ENCODE measurements around the gene ATP4B. TPM values are rescaled to one million over a fixed set of nuclear protein-coding genes. Genes with fewer than 3 reads are reported as not detected.

ATP4B gene
- total RNA-seq, 3 donors from 2014 or later (not counting 1 experiment from before 2014, with no cell fraction given) = not detected

- H3K4me3 Mint-ChIP-seq = no peak overlapping the region
- Histone ChIP-seq H3K4me3 (ENCODE audit: low read length) (no peak overlapping the region), H3K9me3 (ENCODE audit: control insufficient read depth, insufficient read depth, low read length) (no peaks in the 10 kb centered on the region), H3K36me3 (ENCODE audit: control insufficient read depth, insufficient read depth, low read length) (no peaks in the 10 kb centered on the region), H3K4me1 (ENCODE audit: control insufficient read depth, insufficient read depth, low read length) (peaks cover 25% of the 10 kb centered on the region), H3K27me3 (ENCODE audit: control insufficient read depth, insufficient read depth, low read length) (no peaks in the 10 kb centered on the region), H3K27ac (ENCODE audit: low read length) (no peak overlapping the region)
- DNase-seq = peak in 1 of 2 donors; percentile 5
- H3K9me3 Mint-ChIP-seq = no peaks in the 10 kb centered on the region
- intact Hi-C loops (cut with micrococcal nuclease) = no loop called here
- H3K27ac Mint-ChIP-seq = no peak overlapping the region
- peaks cover 1% of the 10 kb centered on the region for H3K36me3 Mint-ChIP-seq
- no peak for TF ChIP-seq CTCF (IDR thresholded peaks at IDR 0.05)
- ATAC-seq = no peak
- WGBS (ENCODE audit: insufficient coverage) = 89% methylated on average over 15 of the region's 15 CpGs
- H3K4me1 Mint-ChIP-seq = peaks cover 17 to 18% of the 10 kb centered on the region in 2 donors
- H3K27me3 Mint-ChIP-seq (ENCODE audit: low read depth in 2 of 2) = no peaks in the 10 kb centered on the region
Measured at GRCh38 chr13:113655346-113656002, 2.5 kb downstream of the ATP4B start.

GRCh38 chr13:113654591-113655345, 3.2 kb downstream of the ATP4B start:
- H3K27ac ChIP-seq (ENCODE audit: low read length) = no peak overlapping the region
- H3K27ac Mint-ChIP-seq = no peak overlapping the region
- H3K27me3 ChIP-seq (ENCODE audit: control insufficient read depth, insufficient read depth, low read length) = no peaks in the 10 kb centered on the region
- DNase-seq = peak in 1 of 2 donors; percentile 11
- no peaks in the 10 kb centered on the region for H3K9me3 Mint-ChIP-seq
- H3K36me3 Mint-ChIP-seq = no peaks in the 10 kb centered on the region
- H3K4me3 Mint-ChIP-seq = no peak overlapping the region
- 90% methylated on average over 39 of the region's 39 CpGs for WGBS (ENCODE audit: insufficient coverage)
- H3K4me3 ChIP-seq (ENCODE audit: low read length) = no peak overlapping the region
- TF ChIP-seq CTCF (IDR thresholded peaks at IDR 0.05) = no peak
- no peak for ATAC-seq
- H3K9me3 ChIP-seq (ENCODE audit: control insufficient read depth, insufficient read depth, low read length) = no peaks in the 10 kb centered on the region
- H3K36me3 ChIP-seq (ENCODE audit: control insufficient read depth, insufficient read depth, low read length) = no peaks in the 10 kb centered on the region
- intact Hi-C loops (cut with micrococcal nuclease) = no loop called here
- H3K4me1 Mint-ChIP-seq = peaks cover 17 to 18% of the 10 kb centered on the region in 2 donors
- H3K4me1 ChIP-seq (ENCODE audit: control insufficient read depth, insufficient read depth, low read length) = peaks cover 25% of the 10 kb centered on the region
- H3K27me3 Mint-ChIP-seq (ENCODE audit: low read depth in 2 of 2) = no peaks in the 10 kb centered on the region

- H3K27ac Mint-ChIP-seq = no peak overlapping the region
- H3K27me3 ChIP-seq (ENCODE audit: control insufficient read depth, insufficient read depth, low read length) = no peaks in the 10 kb centered on the region
- peak overlapping the region; percentile 15 for H3K4me3 Mint-ChIP-seq
- H3K4me1 ChIP-seq (ENCODE audit: control insufficient read depth, insufficient read depth, low read length) = peaks cover 25% of the 10 kb centered on the region
- no peak for TF ChIP-seq CTCF (IDR thresholded peaks at IDR 0.05)
- H3K36me3 ChIP-seq (ENCODE audit: control insufficient read depth, insufficient read depth, low read length) = no peaks in the 10 kb centered on the region
- H3K9me3 Mint-ChIP-seq = no peaks in the 10 kb centered on the region
- H3K27me3 Mint-ChIP-seq (ENCODE audit: low read depth in 2 of 2) = no peaks in the 10 kb centered on the region
- H3K36me3 Mint-ChIP-seq = no peaks in the 10 kb centered on the region
- ATAC-seq = no peak
- no peak overlapping the region for H3K27ac ChIP-seq (ENCODE audit: low read length)
- intact Hi-C loops (cut with micrococcal nuclease) = no loop called here
- no peak for DNase-seq
- WGBS (ENCODE audit: insufficient coverage) = 75% methylated on average over 9 of the region's 9 CpGs
- H3K9me3 ChIP-seq (ENCODE audit: control insufficient read depth, insufficient read depth, low read length) = no peaks in the 10 kb centered on the region
- no peak overlapping the region for H3K4me3 ChIP-seq (ENCODE audit: low read length)
- H3K4me1 Mint-ChIP-seq = peaks cover 17 to 18% of the 10 kb centered on the region in 2 donors
Measured at GRCh38 chr13:113654175-113654560, 3.8 kb downstream of the ATP4B start.
